ENCODE measurements around the gene CASQ2. TPM values are rescaled to one million over a fixed set of nuclear protein-coding genes. Genes with fewer than 3 reads are reported as not detected.

The CASQ2 gene
- polyA plus RNA-seq, 1 donor from 2014 or later = not detected

DNA sequence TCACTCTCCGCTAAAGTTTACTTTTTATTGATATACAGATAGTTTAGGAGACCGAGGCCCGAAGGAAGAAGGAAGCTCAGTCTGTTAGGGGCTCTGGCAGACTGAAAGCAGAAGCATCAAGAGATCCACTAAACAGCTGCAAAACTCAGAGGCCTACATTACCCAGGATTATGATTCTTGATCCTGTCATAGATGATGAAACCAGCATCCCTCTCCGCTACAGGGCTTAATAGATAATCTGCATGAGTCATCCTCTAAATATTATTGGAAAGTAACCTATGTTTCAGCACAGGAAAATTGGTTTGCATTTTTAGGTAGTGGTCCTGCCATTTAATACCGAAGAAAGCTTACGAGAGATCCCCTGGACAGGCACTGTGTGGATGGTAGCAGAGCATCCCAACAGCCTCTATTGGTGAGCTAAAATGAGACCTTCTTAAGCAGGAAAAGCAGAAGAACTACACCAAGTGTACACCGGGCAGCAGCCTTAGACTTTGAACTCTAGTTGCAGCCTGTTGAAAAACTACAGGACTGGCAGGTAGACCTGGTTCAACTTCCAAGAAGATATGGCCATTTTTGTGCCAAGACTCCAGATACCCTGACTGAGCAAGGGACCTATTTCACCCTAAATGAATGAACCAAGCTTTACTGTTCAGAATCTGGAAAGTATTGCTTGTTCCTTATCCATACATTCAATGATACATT lies 6.8 kb downstream of the CASQ2 start:
- Histone ChIP-seq H3K9me2 (ENCODE audit: insufficient read depth, low read length) (no peaks in the 10 kb centered on the region), H3K79me2 (replicated peaks; ENCODE audit: insufficient read depth, low read length) (no peaks in the 10 kb centered on the region), H3K4me2 (ENCODE audit: low read length) (no peak overlapping the region), H4K20me1 (ENCODE audit: insufficient read depth) (no peaks in the 10 kb centered on the region), H3K27me3 (ENCODE audit: insufficient read depth, low read depth, low read length) (no peaks in the 10 kb centered on the region), H3K4me3 (ENCODE audit: low read length) (no peak overlapping the region), H2AFZ (ENCODE audit: low read depth, low read length) (no peak overlapping the region), H3K27ac (ENCODE audit: low read length) (no peak overlapping the region), H3K36me3 (ENCODE audit: insufficient read depth, low read length) (no peaks in the 10 kb centered on the region), H3K9me3 (ENCODE audit: low read length) (no peaks in the 10 kb centered on the region), H3F3A (ENCODE audit: insufficient read depth, low read length, poor library complexity, severe bottlenecking) (no peaks in the 10 kb centered on the region), H3K9ac (ENCODE audit: low read length) (no peak overlapping the region)
- no peak for TF ChIP-seq MXI1 (conservative IDR thresholded peaks at IDR 0.05; ENCODE audit: poor library complexity, severe bottlenecking)
- TF ChIP-seq, protein P1, sequence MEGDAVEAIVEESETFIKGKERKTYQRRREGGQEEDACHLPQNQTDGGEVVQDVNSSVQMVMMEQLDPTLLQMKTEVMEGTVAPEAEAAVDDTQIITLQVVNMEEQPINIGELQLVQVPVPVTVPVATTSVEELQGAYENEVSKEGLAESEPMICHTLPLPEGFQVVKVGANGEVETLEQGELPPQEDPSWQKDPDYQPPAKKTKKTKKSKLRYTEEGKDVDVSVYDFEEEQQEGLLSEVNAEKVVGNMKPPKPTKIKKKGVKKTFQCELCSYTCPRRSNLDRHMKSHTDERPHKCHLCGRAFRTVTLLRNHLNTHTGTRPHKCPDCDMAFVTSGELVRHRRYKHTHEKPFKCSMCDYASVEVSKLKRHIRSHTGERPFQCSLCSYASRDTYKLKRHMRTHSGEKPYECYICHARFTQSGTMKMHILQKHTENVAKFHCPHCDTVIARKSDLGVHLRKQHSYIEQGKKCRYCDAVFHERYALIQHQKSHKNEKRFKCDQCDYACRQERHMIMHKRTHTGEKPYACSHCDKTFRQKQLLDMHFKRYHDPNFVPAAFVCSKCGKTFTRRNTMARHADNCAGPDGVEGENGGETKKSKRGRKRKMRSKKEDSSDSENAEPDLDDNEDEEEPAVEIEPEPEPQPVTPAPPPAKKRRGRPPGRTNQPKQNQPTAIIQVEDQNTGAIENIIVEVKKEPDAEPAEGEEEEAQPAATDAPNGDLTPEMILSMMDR (IDR thresholded peaks at IDR 0.05; ENCODE audit: poor library complexity, severe bottlenecking) = no peak
- TF ChIP-seq POLR2AphosphoS5 (IDR thresholded peaks at IDR 0.05) = no peak
- no peak for TF ChIP-seq EZH2 (IDR thresholded peaks at IDR 0.05; ENCODE audit: borderline replicate concordance, insufficient read depth, low read length, poor library complexity, severe bottlenecking)
- no peak for TF ChIP-seq RAD21 (conservative IDR thresholded peaks at IDR 0.05)
- TF ChIP-seq, protein P2, sequence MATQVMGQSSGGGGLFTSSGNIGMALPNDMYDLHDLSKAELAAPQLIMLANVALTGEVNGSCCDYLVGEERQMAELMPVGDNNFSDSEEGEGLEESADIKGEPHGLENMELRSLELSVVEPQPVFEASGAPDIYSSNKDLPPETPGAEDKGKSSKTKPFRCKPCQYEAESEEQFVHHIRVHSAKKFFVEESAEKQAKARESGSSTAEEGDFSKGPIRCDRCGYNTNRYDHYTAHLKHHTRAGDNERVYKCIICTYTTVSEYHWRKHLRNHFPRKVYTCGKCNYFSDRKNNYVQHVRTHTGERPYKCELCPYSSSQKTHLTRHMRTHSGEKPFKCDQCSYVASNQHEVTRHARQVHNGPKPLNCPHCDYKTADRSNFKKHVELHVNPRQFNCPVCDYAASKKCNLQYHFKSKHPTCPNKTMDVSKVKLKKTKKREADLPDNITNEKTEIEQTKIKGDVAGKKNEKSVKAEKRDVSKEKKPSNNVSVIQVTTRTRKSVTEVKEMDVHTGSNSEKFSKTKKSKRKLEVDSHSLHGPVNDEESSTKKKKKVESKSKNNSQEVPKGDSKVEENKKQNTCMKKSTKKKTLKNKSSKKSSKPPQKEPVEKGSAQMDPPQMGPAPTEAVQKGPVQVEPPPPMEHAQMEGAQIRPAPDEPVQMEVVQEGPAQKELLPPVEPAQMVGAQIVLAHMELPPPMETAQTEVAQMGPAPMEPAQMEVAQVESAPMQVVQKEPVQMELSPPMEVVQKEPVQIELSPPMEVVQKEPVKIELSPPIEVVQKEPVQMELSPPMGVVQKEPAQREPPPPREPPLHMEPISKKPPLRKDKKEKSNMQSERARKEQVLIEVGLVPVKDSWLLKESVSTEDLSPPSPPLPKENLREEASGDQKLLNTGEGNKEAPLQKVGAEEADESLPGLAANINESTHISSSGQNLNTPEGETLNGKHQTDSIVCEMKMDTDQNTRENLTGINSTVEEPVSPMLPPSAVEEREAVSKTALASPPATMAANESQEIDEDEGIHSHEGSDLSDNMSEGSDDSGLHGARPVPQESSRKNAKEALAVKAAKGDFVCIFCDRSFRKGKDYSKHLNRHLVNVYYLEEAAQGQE (IDR thresholded peaks at IDR 0.05; ENCODE audit: borderline replicate concordance) = no peak
- no peak for TF ChIP-seq TAF1 (IDR thresholded peaks at IDR 0.05; ENCODE audit: low read depth)
- TF ChIP-seq EP300 (conservative IDR thresholded peaks at IDR 0.05; ENCODE audit: poor library complexity, severe bottlenecking) = no peak
- TF ChIP-seq SMC3 (conservative IDR thresholded peaks at IDR 0.05; ENCODE audit: poor library complexity) = no peak

DNA sequence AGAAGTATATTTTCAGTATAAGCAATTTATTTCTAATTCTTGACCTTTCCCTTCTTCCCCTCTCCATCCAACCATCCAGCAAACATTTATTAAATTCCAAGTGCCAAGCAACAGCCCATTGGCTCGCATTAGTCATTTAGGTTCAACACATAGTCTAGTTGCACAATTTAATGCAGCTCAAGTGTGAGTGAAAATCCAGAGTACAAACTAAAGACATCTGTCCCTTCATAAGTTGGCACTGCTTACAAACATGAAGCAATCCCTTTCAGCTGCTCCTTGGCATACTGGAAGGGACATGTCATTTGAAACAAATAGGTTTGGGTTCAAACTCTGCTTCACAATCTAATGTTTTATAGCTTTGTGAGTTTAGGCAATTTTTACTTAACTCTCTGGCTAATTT lies 10.7 kb downstream of the CASQ2 start:
- Histone ChIP-seq H3K4me3 (ENCODE audit: low read length) (no peak overlapping the region), H3K9ac (ENCODE audit: low read length) (no peak overlapping the region), H3K27me3 (ENCODE audit: insufficient read depth, low read depth, low read length) (no peaks in the 10 kb centered on the region), H3K9me2 (ENCODE audit: insufficient read depth, low read length) (no peaks in the 10 kb centered on the region), H3K4me2 (ENCODE audit: low read length) (no peak overlapping the region), H4K20me1 (ENCODE audit: insufficient read depth) (no peaks in the 10 kb centered on the region), H3K27ac (ENCODE audit: low read length) (no peak overlapping the region), H3K9me3 (ENCODE audit: low read length) (no peaks in the 10 kb centered on the region), H2AFZ (ENCODE audit: low read depth, low read length) (no peak overlapping the region), H3K36me3 (ENCODE audit: insufficient read depth, low read length) (no peaks in the 10 kb centered on the region), H3K79me2 (replicated peaks; ENCODE audit: insufficient read depth, low read length) (no peaks in the 10 kb centered on the region), H3F3A (ENCODE audit: insufficient read depth, low read length, poor library complexity, severe bottlenecking) (no peaks in the 10 kb centered on the region)
- no peak for TF ChIP-seq MXI1 (conservative IDR thresholded peaks at IDR 0.05; ENCODE audit: poor library complexity, severe bottlenecking)
- TF ChIP-seq, protein P2 (IDR thresholded peaks at IDR 0.05; ENCODE audit: borderline replicate concordance) = no peak
- TF ChIP-seq, protein P1 (IDR thresholded peaks at IDR 0.05; ENCODE audit: poor library complexity, severe bottlenecking) = no peak
- TF ChIP-seq EZH2 (IDR thresholded peaks at IDR 0.05; ENCODE audit: borderline replicate concordance, insufficient read depth, low read length, poor library complexity, severe bottlenecking) = no peak
- TF ChIP-seq EP300 (conservative IDR thresholded peaks at IDR 0.05; ENCODE audit: poor library complexity, severe bottlenecking) = no peak
- TF ChIP-seq TAF1 (IDR thresholded peaks at IDR 0.05; ENCODE audit: low read depth) = no peak
- no peak for TF ChIP-seq SMC3 (conservative IDR thresholded peaks at IDR 0.05; ENCODE audit: poor library complexity)
- TF ChIP-seq POLR2AphosphoS5 (IDR thresholded peaks at IDR 0.05) = no peak
- TF ChIP-seq RAD21 (conservative IDR thresholded peaks at IDR 0.05) = no peak

Measured in neural cell (in vitro differentiated cells).